H1 (cell line): ENCODE measurements around the gene ARL8A. TPM values are rescaled to one million over a fixed set of nuclear protein-coding genes. Genes with fewer than 3 reads are reported as not detected.

Experiments
- CTCF ChIA-PET: fragments of 300-600 bp; sonication (Branson Sonifier 250); formaldehyde crosslinking; loops from one replicate; lab custom pipeline; 2021; ENCODE audit not compliant: partially characterized antibody; lab: Charles Lee
- POLR2A ChIA-PET: fragments of 300-600 bp; sonication (Branson Sonifier 250); formaldehyde crosslinking; loops from one replicate; lab custom pipeline; 2021; ENCODE audit warnings: inconsistent platforms; ENCODE audit not compliant: partially characterized antibody; lab: Charles Lee
- DNase-seq, 2 experiments: peaks; one replicate each; pipeline versions ENCODE4 v3.0.0 to v3.0.0-alpha.2; 2010 to 2022; ENCODE audit warnings: low spot score in 2 of 2, low read depth in 1 of 2, mixed read lengths in 1 of 2
- FAIRE-seq: peaks from 2 replicates; lab custom pipeline; 2011; peaks lifted over from hg19 to GRCh38; lab: Jason Lieb, UNC
- H2AFZ ChIP-seq: 2 replicates; pipeline ENCODE4 v1.8.1; 2012; ENCODE audit warnings: low read length, inconsistent platforms
- H2AK5ac ChIP-seq: 2 replicates; pipeline ENCODE4 v1.6.1; 2013; ENCODE audit warnings: low read depth, low read length
- H2BK120ac ChIP-seq: replicated peaks from 2 replicates; pipeline ENCODE3; 2013; ENCODE audit warnings: low read depth, low read length, inconsistent platforms
- H2BK12ac ChIP-seq: 2 replicates; pipeline ENCODE4 v1.6.1; 2013; ENCODE audit warnings: low read depth, low read length
- H2BK15ac ChIP-seq: 2 replicates; pipeline ENCODE4 v1.6.1; 2013; ENCODE audit warnings: low read length
- H2BK20ac ChIP-seq: 2 replicates; pipeline ENCODE4 v1.6.1; 2013; ENCODE audit warnings: low read length
- H2BK5ac ChIP-seq: 2 replicates; pipeline ENCODE4 v1.6.1; 2013; ENCODE audit warnings: low read depth, low read length
- H3K14ac ChIP-seq: 2 replicates; pipeline ENCODE4 v1.6.1; 2013; ENCODE audit warnings: inconsistent platforms; ENCODE audit not compliant: insufficient read length
- H3K18ac ChIP-seq: 2 replicates; pipeline ENCODE4 v1.6.1; 2013; ENCODE audit warnings: low read length; ENCODE audit errors: extremely low read depth
- H3K23ac ChIP-seq: 2 replicates; pipeline ENCODE4 v1.6.1; 2013; ENCODE audit warnings: inconsistent platforms; ENCODE audit not compliant: insufficient read length
- H3K23me2 ChIP-seq: 2 replicates; pipeline ENCODE4 v1.6.1; 2013; ENCODE audit warnings: low read depth, low read length
- H3K27ac ChIP-seq: 2 replicates; pipeline ENCODE4 v1.6.1; 2011; ENCODE audit warnings: low read depth, low read length, inconsistent platforms
- H3K27me3 ChIP-seq, 4 experiments: replicated peaks in 1 of 4; 1 replicate in 1 of 4; 2 replicates in 3 of 4; pipeline versions ENCODE4 v1.6.1 to v1.8.1; 2011 to 2013; ENCODE audit warnings: low read length in 3 of 4, mild to moderate bottlenecking in 3 of 4, inconsistent platforms in 2 of 4, mixed read lengths in 2 of 4, moderate library complexity in 1 of 4; ENCODE audit not compliant: control insufficient read depth in 3 of 4, insufficient read depth in 3 of 4; ENCODE audit errors: extremely low read depth in 1 of 4
- H3K36me3 ChIP-seq, 4 experiments: 2 replicates each; pipeline versions ENCODE4 v1.6.1 to v1.8.1; 2011 to 2013; ENCODE audit warnings: mild to moderate bottlenecking in 4 of 4, low read length in 3 of 4, moderate library complexity in 2 of 4, control low read depth in 1 of 4, inconsistent platforms in 1 of 4; ENCODE audit not compliant: insufficient read depth in 4 of 4, control insufficient read depth in 2 of 4
- H3K4ac ChIP-seq: replicated peaks from 2 replicates; pipeline ENCODE3; 2013; ENCODE audit warnings: low read length, low read depth, mixed read lengths, inconsistent platforms; ENCODE audit not compliant: insufficient read length
- H3K4me1 ChIP-seq, 4 experiments: replicated peaks in 1 of 4; 1 replicate in 1 of 4; 2 replicates in 3 of 4; pipeline versions ENCODE4 v1.6.1 to v1.8.1; 2011 to 2013; ENCODE audit warnings: low read length in 3 of 4, inconsistent platforms in 2 of 4, mixed read lengths in 1 of 4; ENCODE audit not compliant: insufficient read depth in 4 of 4, control insufficient read depth in 3 of 4
- H3K4me2 ChIP-seq, 2 experiments: 2 replicates each; pipeline versions ENCODE4 v1.6.1 to v1.8.1; 2011 to 2013; ENCODE audit warnings: low read depth in 2 of 2, low read length in 2 of 2, control low read depth in 1 of 2, inconsistent platforms in 1 of 2, mild to moderate bottlenecking in 1 of 2; ENCODE audit not compliant: insufficient read depth in 1 of 2
- H3K4me3 ChIP-seq, 4 experiments: fragments of 200-600, 300-600 bp in 1 of 4; sonication (generic), shearing (Covaris generic), sonication (Bioruptor Twin) in 1 of 4; 2 replicates each; pipeline versions ENCODE4 v1.5.1 to v1.8.1; 2011 to 2016; ENCODE audit warnings: low read length in 4 of 4, low read depth in 3 of 4, control low read depth in 2 of 4, inconsistent platforms in 2 of 4, mild to moderate bottlenecking in 2 of 4, mixed read lengths in 1 of 4, moderate library complexity in 1 of 4; ENCODE audit not compliant: insufficient read depth in 2 of 4; ENCODE audit errors: extremely low read depth in 1 of 4
- H3K56ac ChIP-seq: replicated peaks from 2 replicates; pipeline ENCODE3; 2013; ENCODE audit warnings: low read depth, mild to moderate bottlenecking, mixed read lengths, low read length, inconsistent platforms; ENCODE audit not compliant: insufficient read length
- H3K79me1 ChIP-seq: 2 replicates; pipeline ENCODE4 v1.6.1; 2013; ENCODE audit warnings: low read depth, low read length, control low read depth
- H3K79me2 ChIP-seq, 2 experiments: 2 replicates each; pipeline versions ENCODE4 v1.6.1 to v1.8.1; 2012 to 2013; ENCODE audit warnings: low read length in 2 of 2, mild to moderate bottlenecking in 2 of 2, inconsistent platforms in 1 of 2; ENCODE audit not compliant: insufficient read depth in 2 of 2, control insufficient read depth in 1 of 2
- H3K9ac ChIP-seq, 4 experiments: replicated peaks in 1 of 4; 1 replicate in 1 of 4; 2 replicates in 3 of 4; pipeline versions ENCODE4 v1.6.1 to v1.8.1; 2011 to 2013; ENCODE audit warnings: low read depth in 3 of 4, low read length in 3 of 4, control low read depth in 2 of 4, mild to moderate bottlenecking in 2 of 4, moderate library complexity in 2 of 4, inconsistent platforms in 1 of 4; ENCODE audit errors: extremely low read depth in 1 of 4
- H3K9me3 ChIP-seq, 2 experiments: 2 replicates each; pipeline versions ENCODE4 v1.6.1 to v1.8.1; 2012 to 2013; ENCODE audit warnings: mild to moderate bottlenecking in 2 of 2, moderate library complexity in 2 of 2, control low read depth in 1 of 2, inconsistent platforms in 1 of 2, low read depth in 1 of 2, low read length in 1 of 2, mixed read lengths in 1 of 2; ENCODE audit not compliant: insufficient read depth in 2 of 2
- H4K20me1 ChIP-seq, 2 experiments: replicated peaks in 1 of 2; 2 replicates each; pipeline versions ENCODE3 to v1.8.1; 2011 to 2013; ENCODE audit warnings: inconsistent platforms in 2 of 2, low read length in 2 of 2, mild to moderate bottlenecking in 1 of 2; ENCODE audit not compliant: insufficient read depth in 2 of 2, control insufficient read depth in 1 of 2
- H4K5ac ChIP-seq: 2 replicates; pipeline ENCODE4 v1.6.1; 2013; ENCODE audit warnings: low read length, low read depth, mixed read lengths, inconsistent platforms; ENCODE audit not compliant: insufficient read length
- H4K8ac ChIP-seq: 2 replicates; pipeline ENCODE4 v1.8.0; 2013; ENCODE audit warnings: mild to moderate bottlenecking, moderate library complexity, low read length, inconsistent platforms; ENCODE audit not compliant: insufficient read depth; ENCODE audit errors: extremely low read depth
- H4K91ac ChIP-seq: replicated peaks from 2 replicates; pipeline ENCODE3; 2013; ENCODE audit warnings: low read length, mixed read lengths, inconsistent platforms; ENCODE audit not compliant: insufficient read length
- BCL11A ChIP-seq, 2 experiments: IDR thresholded peaks; one replicate each; pipeline ENCODE4 v1.6.1; 2011; ENCODE audit warnings: low read depth in 2 of 2, low read length in 2 of 2, mild to moderate bottlenecking in 2 of 2
- BRCA1 ChIP-seq: IDR thresholded peaks from 2 replicates; pipeline ENCODE4 v1.6.1; 2012; ENCODE audit warnings: low read depth, low read length, improper control_type of control experiment
- CREB1 ChIP-seq: IDR thresholded peaks from 2 replicates; pipeline ENCODE4 v1.6.1; 2012; ENCODE audit warnings: inconsistent platforms
- GABPA ChIP-seq: IDR thresholded peaks from 2 replicates; pipeline ENCODE4 v1.6.1; 2011; ENCODE audit warnings: mild to moderate bottlenecking, low read length, moderate library complexity, borderline replicate concordance; ENCODE audit not compliant: insufficient read depth
- KDM1A ChIP-seq: fragments of 200-600, 300-600 bp; sonication (generic); IDR thresholded peaks from 2 replicates; pipeline ENCODE4 v1.7.1; 2016; ENCODE audit warnings: mild to moderate bottlenecking, low read length, borderline replicate concordance
- RNF2 ChIP-seq: fragments of 200-900, 300-1000 bp; sonication (generic); IDR thresholded peaks from 2 replicates; pipeline ENCODE4 v1.7.1; 2016; ENCODE audit warnings: borderline replicate concordance, low read depth, mild to moderate bottlenecking, antibody characterized with exemption, low read length; ENCODE audit not compliant: poor library complexity, severe bottlenecking; ENCODE audit errors: missing control alignments
- SIRT6 ChIP-seq: IDR thresholded peaks from one replicate; pipeline ENCODE4 v1.7.1; 2012; ENCODE audit warnings: low read length, inconsistent platforms
- SIX5 ChIP-seq: IDR thresholded peaks from 2 replicates; pipeline ENCODE4 v1.6.1; 2011; ENCODE audit warnings: mild to moderate bottlenecking, low read depth, low read length
- WGBS, 2 experiments: shearing (Covaris generic) in 1 of 2; methylation state at CpG; one replicate each; pipeline versions ENCODE4 v1.1.6 to v1.1.7; 2013 to 2015; ENCODE audit warnings: low lambda C conversion rate in 2 of 2, mixed read lengths in 2 of 2, inconsistent platforms in 1 of 2, low coverage in 1 of 2, missing lambda C conversion rate in 1 of 2; ENCODE audit not compliant: insufficient replicate concordance in 2 of 2, insufficient coverage in 1 of 2, insufficient read length in 1 of 2; ENCODE audit errors: extremely low coverage in 1 of 2, missing lambda C conversion rate in 1 of 2; 5-methylcytosine and 5-hydroxymethylcytosine counted together
- polyA plus RNA-seq, 7 experiments: library from polyadenylated mRNA; depleted of rRNA in 3 of 7; stranded (reverse) in 5 of 7; unstranded in 2 of 7; fragments of >200 nt in 5 of 7; fragments of 200-250 nt in 2 of 7; gene quantifications; 1 replicate in 5 of 7; 2 replicates in 1 of 7; 4 replicates in 1 of 7; pipeline versions ENCODE4 v1.2.1 to v1.2.3, GENCODE V29; 2011 to 2013; ENCODE audit warnings: missing spikeins in 2 of 7, mixed read lengths in 2 of 7
- total RNA-seq: library from RNA; stranded (reverse); fragmentation: NEBNext Ultra II Directional; extraction: Animal tissue kit (Norgen Biotek cat#: 25700); gene quantifications from 2 replicates; pipeline ENCODE4 v1.2.1, GENCODE V29; 2021
- TF ChIP-seq, protein P1 (sequence below): IDR thresholded peaks from 2 replicates; pipeline ENCODE4 v1.6.1; 2012; ENCODE audit warnings: inconsistent platforms

Gene ARL8A
- total and polyA plus RNA-seq, 2 of the 8 experiments (the other 6 are each of a cell fraction or from before 2014, with no cell fraction given), result 40.3 to 58.7 TPM

DNA sequence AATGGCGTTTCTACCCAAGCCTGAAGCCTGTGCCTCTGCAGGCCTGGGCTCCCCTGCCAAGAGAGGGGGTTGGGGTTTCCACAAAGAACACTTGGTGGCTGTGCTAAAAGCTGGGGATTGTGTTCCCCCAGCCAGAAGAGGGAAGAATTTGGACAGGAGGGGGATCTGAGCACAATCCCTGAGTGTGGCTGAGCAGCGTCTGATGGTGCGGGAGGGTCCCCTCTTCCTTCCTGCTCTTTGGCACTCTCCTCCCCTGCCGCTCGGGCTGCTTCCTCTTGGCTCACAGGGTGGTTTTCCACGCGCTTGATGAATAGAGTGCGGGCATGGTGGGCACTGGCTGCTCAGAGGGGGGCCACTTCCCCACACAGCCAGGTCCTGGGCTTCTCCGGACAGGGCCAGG is 18.1 kb downstream of the ARL8A start:
- Histone ChIP-seq H4K20me1 (no peaks in the 10 kb centered on the region), H2BK5ac (no peak overlapping the region), H3K9me3 (no peaks in the 10 kb centered on the region), H4K8ac (no peak overlapping the region), H2BK12ac (no peak overlapping the region), H2BK120ac (no peak overlapping the region), H3K23me2 (no peaks in the 10 kb centered on the region), H3K4me1 (peaks cover 0 to 7% (median 4%) of the 10 kb centered on the region in 4 experiments; a peak in 6 of 7 replicates), H3K79me2 (no peaks in the 10 kb centered on the region), H3K56ac (no peak overlapping the region), H3K79me1 (no peaks in the 10 kb centered on the region), H3K23ac (no peak overlapping the region), H3K27me3 (no peaks in the 10 kb centered on the region), H2BK15ac (peak overlapping the region; percentile 29; the same call in 1 of the 2 replicates), H3K9ac (no peak overlapping the region), H2AK5ac (no peak overlapping the region), H3K4ac (no peak overlapping the region), H4K91ac (peak overlapping the region; percentile 48), H3K14ac (no peak overlapping the region), H3K4me3 (no peak overlapping the region), H4K5ac (peak overlapping the region; percentile 12), H3K4me2 (no peak overlapping the region), H3K36me3 (no peaks in the 10 kb centered on the region), H3K18ac (no peak overlapping the region; the same call in 1 of the 2 replicates), H2AFZ (no peak overlapping the region), H3K27ac (no peak overlapping the region), H2BK20ac (no peak overlapping the region)
- DNase-seq (no peak), FAIRE-seq (no peak)
- TF ChIP-seq BCL11A (IDR thresholded peaks at IDR 0.05; ENCODE audit: low read depth in 2 of 2, low read length in 2 of 2) (no peak), CREB1 (no peak), SIRT6 (no peak), SIX5 (no peak), BRCA1 (no peak), KDM1A (no peak), RNF2 (no peak), GABPA (no peak)
- TF ChIP-seq, protein P1, sequence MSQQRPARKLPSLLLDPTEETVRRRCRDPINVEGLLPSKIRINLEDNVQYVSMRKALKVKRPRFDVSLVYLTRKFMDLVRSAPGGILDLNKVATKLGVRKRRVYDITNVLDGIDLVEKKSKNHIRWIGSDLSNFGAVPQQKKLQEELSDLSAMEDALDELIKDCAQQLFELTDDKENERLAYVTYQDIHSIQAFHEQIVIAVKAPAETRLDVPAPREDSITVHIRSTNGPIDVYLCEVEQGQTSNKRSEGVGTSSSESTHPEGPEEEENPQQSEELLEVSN, result no peak
- CTCF ChIA-PET, result interaction anchor here (0.6 to 29.2 kb wide), 5 partner anchors 7 to 122 kb away, joined by 3 to 1014 read pairs (median 3); partner anchors contain the start of gene ELF3
- WGBS, 2 experiments, result 63% methylated on average over 7 of the region's 9 CpGs; no CpG with 5 or more reads in 1 of the 2 experiments
- POLR2A ChIA-PET, result interaction anchor here (0.8 kb wide), 1 partner anchor 166 kb away, joined by 3 read pairs; no protein-coding TSS in a partner anchor
